HG02610 (cell line): ENCODE data around the gene TMEM74B.
"Not testable (repeated sequence)": the region's sequence is repeated elsewhere in the genome, so short reads cannot be mapped to it uniquely, and the experiment has no call there.

Source experiments
- ATAC-seq: cut with Tn5 transposase; IDR thresholded peaks from one replicate; pipeline ENCODE4 v1.9.1; 2021; ENCODE audit warnings: mild to moderate bottlenecking, moderate library complexity; ENCODE audit not compliant: unreplicated experiment

Gene TMEM74B

DNA sequence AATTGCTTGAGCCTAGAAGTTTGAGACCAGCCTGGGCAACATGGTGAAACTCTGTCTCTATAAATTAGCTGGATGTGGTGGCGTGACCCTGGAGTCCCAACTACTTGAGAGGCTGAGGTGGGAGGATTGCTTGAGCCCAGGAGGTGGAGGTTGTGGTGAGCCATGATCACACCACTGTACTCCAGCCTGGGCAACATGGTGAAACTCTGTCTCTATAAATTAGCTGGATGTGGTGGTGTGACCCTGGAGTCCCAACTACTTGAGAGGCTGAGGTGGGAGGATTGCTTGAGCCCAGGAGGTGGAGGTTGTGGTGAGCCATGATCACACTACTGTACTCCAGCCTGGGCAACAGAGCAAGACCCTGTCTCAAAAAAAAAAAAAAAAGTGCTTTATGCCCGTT, 35.0 kb downstream of the TMEM74B start:
- ATAC-seq, result not testable (repeated sequence)

DNA sequence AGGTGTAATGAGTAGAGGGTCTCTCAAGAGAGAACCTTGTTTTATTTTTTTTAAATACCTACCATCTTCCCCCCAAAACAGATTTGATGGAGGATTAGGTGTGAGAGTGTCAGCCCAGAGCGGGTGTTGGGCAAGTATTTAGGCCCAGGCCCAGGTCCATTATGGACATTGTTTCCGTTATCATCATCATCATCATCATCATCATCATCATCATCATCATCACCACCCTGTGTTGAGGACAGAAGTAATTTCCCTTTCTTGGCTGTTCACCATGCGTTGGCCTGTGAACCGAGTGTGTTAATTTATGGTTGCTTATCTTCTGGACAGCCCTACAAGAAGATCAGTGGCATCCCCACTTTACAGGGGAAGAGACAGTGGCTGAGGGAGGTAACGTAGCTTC, 37.8 kb downstream of the TMEM74B start:
- no peak for ATAC-seq

- no peak for ATAC-seq
These were observed 40.2 kb downstream of the TMEM74B start for GRCh38 chr20:1144401-1145172.

DNA sequence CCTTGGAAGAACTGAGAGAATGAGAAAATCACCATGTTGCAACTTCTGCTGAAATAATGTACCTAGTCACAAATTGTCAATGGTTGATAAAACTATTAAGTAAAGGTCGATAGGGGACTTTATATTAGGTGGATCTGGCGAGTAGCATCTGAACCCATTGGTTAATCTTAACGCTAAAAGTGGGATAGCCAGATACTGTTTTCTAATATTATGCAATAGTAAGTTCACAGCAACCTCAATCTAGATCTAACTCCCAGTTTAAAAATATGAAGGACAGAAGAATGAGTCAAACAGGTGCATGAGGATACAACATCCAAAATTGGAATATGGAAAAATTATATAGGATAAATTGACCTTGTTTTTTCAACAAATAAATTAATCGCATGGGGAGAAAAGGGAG, 47.5 kb downstream of the TMEM74B start:
- ATAC-seq, result no peak

- no peak for ATAC-seq
These were observed 49.9 kb downstream of the TMEM74B start for GRCh38 chr20:1134836-1135235.

- ATAC-seq, result no peak
These were observed 50.4 kb downstream of the TMEM74B start for GRCh38 chr20:1134355-1134754.

- no peak for ATAC-seq
These were observed 53.4 kb downstream of the TMEM74B start for GRCh38 chr20:1131354-1131753.

DNA sequence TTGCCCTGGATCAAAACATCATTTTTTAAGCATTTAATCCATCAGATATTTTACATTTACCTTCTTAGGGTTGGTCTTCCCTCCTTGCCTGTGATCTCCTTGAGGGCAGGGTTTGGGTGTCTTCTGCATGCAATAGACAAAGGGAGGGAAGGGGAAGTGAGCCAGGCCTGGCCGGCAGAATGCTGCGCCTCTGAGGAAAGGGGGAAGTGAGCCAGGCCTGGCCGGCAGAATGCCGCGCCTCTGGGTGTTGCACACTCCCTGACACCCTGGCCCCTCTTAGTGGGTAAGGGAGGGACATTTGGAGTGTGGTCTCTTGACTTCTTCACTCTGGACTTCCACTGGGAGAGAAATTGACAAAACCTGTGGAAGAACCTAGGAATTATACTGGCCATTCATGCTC, 53.9 kb downstream of the TMEM74B start:
- no peak for ATAC-seq
